22Rv1 (cell line): ENCODE measurements around the gene TJP2.

Source experiments
- CTCF ChIP-seq: fragments of 450-650 bp; IDR thresholded peaks from 2 replicates; pipeline ENCODE4 v1.5.1; 2017; ENCODE audit warnings: mild to moderate bottlenecking
- ZFX ChIP-seq: fragments of 450-650 bp; IDR thresholded peaks from 2 replicates; pipeline ENCODE4 v1.6.1; 2017; ENCODE audit warnings: antibody characterized with exemption, borderline replicate concordance

- no peak for TF ChIP-seq CTCF
- TF ChIP-seq ZFX, result no peak
Measured at GRCh38 chr9:69222970-69223369, 48.9 kb downstream of the TJP2 start.
